C4-2B (cell line): ENCODE data around the gene PSMF1.

Source experiments
- ZFX ChIP-seq: fragments of 450-650 bp; IDR thresholded peaks from 2 replicates; pipeline ENCODE4 v1.6.1; 2017
- TF ChIP-seq, protein P1 (sequence below): fragments of 450-650 bp; conservative IDR thresholded peaks from 2 replicates; pipeline ENCODE4 v1.5.1; 2017; ENCODE audit warnings: mild to moderate bottlenecking

DNA sequence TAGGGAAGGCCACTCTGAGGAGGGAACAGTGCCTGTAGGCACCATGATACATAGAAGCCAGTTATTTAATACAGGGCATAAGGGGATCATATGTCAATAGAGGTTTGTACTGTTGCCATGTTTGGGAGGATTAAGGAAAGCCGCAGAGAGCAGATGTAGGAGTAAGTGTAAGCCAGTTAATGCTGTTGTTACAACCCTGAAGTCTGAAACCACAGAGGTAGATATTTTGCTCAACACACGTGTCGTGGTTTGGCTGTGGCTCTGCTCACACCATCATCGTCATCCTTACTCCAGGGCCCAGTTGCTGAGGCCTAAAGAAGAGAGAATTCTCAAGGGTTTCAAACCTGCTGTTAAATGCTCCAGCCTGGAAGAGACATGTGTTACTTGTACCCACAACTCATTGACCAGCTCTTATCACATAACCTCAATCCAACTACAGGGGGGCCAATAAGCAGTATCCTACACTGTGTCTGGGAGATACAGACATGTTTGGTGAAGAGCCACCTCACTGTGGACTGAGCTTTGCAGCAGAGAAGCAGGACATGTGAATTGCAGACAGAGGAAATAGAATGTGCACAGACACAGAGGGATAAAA is 31.0 kb upstream of the PSMF1 start:
- TF ChIP-seq, protein P1, sequence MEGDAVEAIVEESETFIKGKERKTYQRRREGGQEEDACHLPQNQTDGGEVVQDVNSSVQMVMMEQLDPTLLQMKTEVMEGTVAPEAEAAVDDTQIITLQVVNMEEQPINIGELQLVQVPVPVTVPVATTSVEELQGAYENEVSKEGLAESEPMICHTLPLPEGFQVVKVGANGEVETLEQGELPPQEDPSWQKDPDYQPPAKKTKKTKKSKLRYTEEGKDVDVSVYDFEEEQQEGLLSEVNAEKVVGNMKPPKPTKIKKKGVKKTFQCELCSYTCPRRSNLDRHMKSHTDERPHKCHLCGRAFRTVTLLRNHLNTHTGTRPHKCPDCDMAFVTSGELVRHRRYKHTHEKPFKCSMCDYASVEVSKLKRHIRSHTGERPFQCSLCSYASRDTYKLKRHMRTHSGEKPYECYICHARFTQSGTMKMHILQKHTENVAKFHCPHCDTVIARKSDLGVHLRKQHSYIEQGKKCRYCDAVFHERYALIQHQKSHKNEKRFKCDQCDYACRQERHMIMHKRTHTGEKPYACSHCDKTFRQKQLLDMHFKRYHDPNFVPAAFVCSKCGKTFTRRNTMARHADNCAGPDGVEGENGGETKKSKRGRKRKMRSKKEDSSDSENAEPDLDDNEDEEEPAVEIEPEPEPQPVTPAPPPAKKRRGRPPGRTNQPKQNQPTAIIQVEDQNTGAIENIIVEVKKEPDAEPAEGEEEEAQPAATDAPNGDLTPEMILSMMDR = no peak
- no peak for TF ChIP-seq ZFX
